C4-2B (cell line): ENCODE data around the gene RPUSD1.

ENCODE experiments used
- H3K27ac ChIP-seq: fragments of 450-650 bp; 2 replicates; pipeline ENCODE4 v1.5.1; 2017
- CTCF ChIP-seq: fragments of 450-650 bp; conservative IDR thresholded peaks from 2 replicates; pipeline ENCODE4 v1.5.1; 2017; ENCODE audit warnings: mild to moderate bottlenecking
- ZFX ChIP-seq: fragments of 450-650 bp; IDR thresholded peaks from 2 replicates; pipeline ENCODE4 v1.6.1; 2017

RPUSD1 gene

GRCh38 chr16:762595-763268, 25.4 kb downstream of the RPUSD1 start:
- no peak for TF ChIP-seq ZFX
- no peak for TF ChIP-seq CTCF
- no peak overlapping the region for H3K27ac ChIP-seq

- H3K27ac ChIP-seq = no peak overlapping the region
- TF ChIP-seq CTCF (no peak), ZFX (no peak)
These were observed 26.3 kb downstream of the RPUSD1 start for GRCh38 chr16:761625-762513.

- TF ChIP-seq ZFX (no peak), CTCF (no peak)
- H3K27ac ChIP-seq = no peak within 1 kb of the TSS
These were observed 27.4 kb downstream of the RPUSD1 start, which contains the start of gene MSLN for GRCh38 chr16:760545-761343. TSS of gene MSLN (plus strand) at chr16:760734. CDS start at chr16:762681, 1,947 bp downstream.

- TF ChIP-seq ZFX (no peak), CTCF (no peak)
- H3K27ac ChIP-seq = no peak overlapping the region
These were observed 28.1 kb downstream of the RPUSD1 start for GRCh38 chr16:760065-760464.

DNA sequence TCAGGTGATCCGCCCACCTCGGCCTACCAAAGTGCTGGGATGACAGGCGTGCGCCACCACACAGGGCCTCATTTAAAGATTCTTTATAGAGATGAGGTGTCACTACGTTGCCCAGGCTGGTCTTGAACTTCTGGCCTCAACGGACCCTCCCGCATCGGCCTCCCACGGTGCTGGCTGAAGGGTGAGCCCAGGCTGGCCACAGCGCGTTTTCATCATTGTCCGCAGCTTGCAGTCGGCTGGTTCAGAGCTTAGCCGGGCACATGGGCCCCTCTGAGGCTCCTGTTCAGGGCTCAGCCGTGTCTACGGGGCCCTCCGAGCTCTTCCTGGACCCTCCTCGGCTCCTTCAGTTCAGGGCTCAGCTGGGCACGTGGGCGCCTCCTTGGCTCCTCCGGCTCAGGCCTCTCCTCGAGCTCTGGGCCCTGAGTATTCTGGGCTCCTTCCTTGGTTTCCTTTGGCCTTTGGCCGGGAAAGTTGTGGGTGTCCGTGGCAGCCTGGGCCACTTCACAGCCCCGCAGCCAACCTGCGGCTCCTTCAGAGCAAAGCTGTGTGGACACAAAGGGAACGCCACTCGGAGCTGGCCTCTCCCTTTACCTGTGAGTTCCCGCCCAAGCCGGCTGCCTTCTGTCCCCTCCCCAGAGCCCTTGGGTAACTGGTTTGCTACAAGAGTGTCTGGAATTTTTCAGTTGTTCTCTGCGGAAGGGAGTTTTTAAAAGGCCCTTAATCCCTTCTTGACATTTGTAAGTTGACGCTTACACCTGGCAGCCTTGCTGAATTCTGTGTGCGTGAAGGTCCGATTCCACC, 28.9 kb downstream of the RPUSD1 start:
- no peak overlapping the region for H3K27ac ChIP-seq
- TF ChIP-seq ZFX (no peak), CTCF (no peak)

GRCh38 chr16:756428-756827, 31.8 kb downstream of the RPUSD1 start:
- no peak for TF ChIP-seq CTCF
- no peak for TF ChIP-seq ZFX

More at GRCh38 chr16:756428-756827, 31.8 kb downstream of the RPUSD1 start:
- H3K27ac ChIP-seq = no peak overlapping the region
